ENCODE results near the gene ATXN7L2. TPM values are rescaled to one million over a fixed set of nuclear protein-coding genes. Genes with fewer than 3 reads are reported as not detected.

The ATXN7L2 gene
- total RNA-seq, 1 donor from 2014 or later: 5.5 TPM

- H3K36me3 ChIP-seq (ENCODE audit: insufficient read depth, low read length): no peaks in the 10 kb centered on the region
- Mint-ChIP-seq H3K4me1 (ENCODE audit: low read depth, unreplicated experiment) (peaks cover 15% of the 10 kb centered on the region), H3K27me3 (ENCODE audit: low read depth, unreplicated experiment) (peaks cover 20% of the 10 kb centered on the region), H3K36me3 (ENCODE audit: low read depth, unreplicated experiment) (no peaks in the 10 kb centered on the region), H3K4me3 (ENCODE audit: unreplicated experiment) (peak overlapping the region; percentile 23), H3K27ac (ENCODE audit: unreplicated experiment) (no peak overlapping the region), H3K9me3 (ENCODE audit: unreplicated experiment) (peaks cover 2% of the 10 kb centered on the region)
- no peak overlapping the region for H3K4me3 ChIP-seq (ENCODE audit: insufficient read depth, low read depth, low read length)
- H3K79me2 ChIP-seq (ENCODE audit: insufficient read depth, low read length): no peaks in the 10 kb centered on the region
- no peak overlapping the region for H2AFZ ChIP-seq (ENCODE audit: low read depth, low read length)
- no peak overlapping the region for H3K27ac ChIP-seq (ENCODE audit: low read depth, low read length)
- no peaks in the 10 kb centered on the region for H4K20me1 ChIP-seq (ENCODE audit: insufficient read depth, low read length)
- no peaks in the 10 kb centered on the region for H3K9me3 ChIP-seq (ENCODE audit: insufficient read depth, low read depth, low read length)
- H3K9ac ChIP-seq (ENCODE audit: low read length): no peak overlapping the region
- no peak for TF ChIP-seq CTCF (IDR thresholded peaks at IDR 0.05; ENCODE audit: insufficient read depth, low read depth, low read length)
- no peak for TF ChIP-seq EZH2 (IDR thresholded peaks at IDR 0.05; ENCODE audit: insufficient read depth, low read length)
- FAIRE-seq (no peak), DNase-seq (ENCODE audit: low read depth) (no peak)
- no peak overlapping the region for H3K4me2 ChIP-seq (ENCODE audit: low read length)
- peaks cover 5% of the 10 kb centered on the region for H3K27me3 ChIP-seq (ENCODE audit: insufficient read depth, low read length)
- H3K4me1 ChIP-seq (ENCODE audit: insufficient read depth, low read length): peaks cover 3% of the 10 kb centered on the region
Measured at GRCh38 chr1:109514846-109515245, 31.1 kb downstream of the ATXN7L2 start.

DNA sequence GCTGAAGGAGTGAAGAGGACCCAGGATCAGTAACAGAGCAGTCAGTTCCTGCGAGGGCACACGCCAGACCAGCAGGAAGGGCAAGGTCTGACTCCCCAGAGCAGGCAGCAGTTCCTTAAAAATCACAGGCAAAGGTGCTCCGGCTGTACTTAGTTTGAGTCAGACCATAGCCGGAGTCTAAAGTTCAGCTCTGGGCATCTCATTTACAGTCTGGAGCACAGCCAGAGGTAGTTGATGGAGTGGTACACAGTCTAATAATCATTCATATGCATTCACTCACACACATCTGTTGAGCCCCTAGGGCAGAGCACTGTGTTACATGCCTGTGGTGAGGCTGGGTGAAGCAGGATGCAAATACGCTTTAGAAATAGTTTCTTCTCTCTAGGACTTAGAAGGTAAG, 33.2 kb downstream of the ATXN7L2 start:
- H3K36me3 ChIP-seq (ENCODE audit: insufficient read depth, low read length): no peaks in the 10 kb centered on the region
- no peaks in the 10 kb centered on the region for H3K36me3 Mint-ChIP-seq (ENCODE audit: low read depth, unreplicated experiment)
- H3K27ac ChIP-seq (ENCODE audit: low read depth, low read length): no peak overlapping the region
- H3K9me3 ChIP-seq (ENCODE audit: insufficient read depth, low read depth, low read length): no peaks in the 10 kb centered on the region
- DNase-seq (ENCODE audit: low read depth): no peak
- H3K4me3 ChIP-seq (ENCODE audit: insufficient read depth, low read depth, low read length): no peak overlapping the region
- H3K27me3 Mint-ChIP-seq (ENCODE audit: low read depth, unreplicated experiment): peaks cover 2% of the 10 kb centered on the region
- H3K9me3 Mint-ChIP-seq (ENCODE audit: unreplicated experiment): peaks cover 2% of the 10 kb centered on the region
- no peak for FAIRE-seq
- no peak for TF ChIP-seq CTCF (IDR thresholded peaks at IDR 0.05; ENCODE audit: insufficient read depth, low read depth, low read length)
- no peak for TF ChIP-seq EZH2 (IDR thresholded peaks at IDR 0.05; ENCODE audit: insufficient read depth, low read length)
- H3K4me1 Mint-ChIP-seq (ENCODE audit: low read depth, unreplicated experiment): peaks cover 15% of the 10 kb centered on the region
- H4K20me1 ChIP-seq (ENCODE audit: insufficient read depth, low read length): no peaks in the 10 kb centered on the region
- H3K4me3 Mint-ChIP-seq (ENCODE audit: unreplicated experiment): no peak overlapping the region
- H3K9ac ChIP-seq (ENCODE audit: low read length): no peak overlapping the region
- H3K79me2 ChIP-seq (ENCODE audit: insufficient read depth, low read length): no peaks in the 10 kb centered on the region
- H3K27me3 ChIP-seq (ENCODE audit: insufficient read depth, low read length): peaks cover 14% of the 10 kb centered on the region
- no peak overlapping the region for H3K27ac Mint-ChIP-seq (ENCODE audit: unreplicated experiment)
- H2AFZ ChIP-seq (ENCODE audit: low read depth, low read length): no peak overlapping the region
- H3K4me1 ChIP-seq (ENCODE audit: insufficient read depth, low read length): no peaks in the 10 kb centered on the region
- no peak overlapping the region for H3K4me2 ChIP-seq (ENCODE audit: low read length)

DNA sequence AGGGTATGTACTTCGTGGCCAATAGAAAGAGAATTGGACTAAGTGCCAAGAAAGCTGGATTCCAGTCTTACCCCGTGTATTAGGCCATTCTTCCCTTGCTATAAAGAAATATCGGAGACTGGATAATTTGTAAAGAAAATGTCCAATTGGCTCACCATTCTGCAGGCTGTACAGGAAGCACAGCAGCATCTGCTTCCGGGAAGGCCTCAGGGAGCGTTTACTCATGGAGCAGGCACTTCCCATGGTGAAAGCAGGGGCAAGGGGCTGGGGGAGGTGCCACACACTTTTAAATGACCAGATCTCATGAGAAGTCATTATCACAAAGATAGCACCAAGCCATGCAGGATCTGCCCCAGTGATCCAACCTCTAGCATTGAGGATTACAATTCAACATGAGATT, 33.6 kb downstream of the ATXN7L2 start:
- H3K4me1 ChIP-seq (ENCODE audit: insufficient read depth, low read length): no peaks in the 10 kb centered on the region
- no peak overlapping the region for H3K4me3 Mint-ChIP-seq (ENCODE audit: unreplicated experiment)
- H4K20me1 ChIP-seq (ENCODE audit: insufficient read depth, low read length): no peaks in the 10 kb centered on the region
- no peaks in the 10 kb centered on the region for H3K79me2 ChIP-seq (ENCODE audit: insufficient read depth, low read length)
- H3K27me3 Mint-ChIP-seq (ENCODE audit: low read depth, unreplicated experiment): peaks cover 4% of the 10 kb centered on the region
- no peak overlapping the region for H3K4me2 ChIP-seq (ENCODE audit: low read length)
- no peaks in the 10 kb centered on the region for H3K9me3 ChIP-seq (ENCODE audit: insufficient read depth, low read depth, low read length)
- peaks cover 2% of the 10 kb centered on the region for H3K9me3 Mint-ChIP-seq (ENCODE audit: unreplicated experiment)
- no peaks in the 10 kb centered on the region for H3K36me3 Mint-ChIP-seq (ENCODE audit: low read depth, unreplicated experiment)
- H3K27ac Mint-ChIP-seq (ENCODE audit: unreplicated experiment): no peak overlapping the region
- peaks cover 15% of the 10 kb centered on the region for H3K4me1 Mint-ChIP-seq (ENCODE audit: low read depth, unreplicated experiment)
- DNase-seq (ENCODE audit: low read depth) (no peak), FAIRE-seq (no peak)
- no peak overlapping the region for H2AFZ ChIP-seq (ENCODE audit: low read depth, low read length)
- TF ChIP-seq EZH2 (IDR thresholded peaks at IDR 0.05; ENCODE audit: insufficient read depth, low read length) (no peak), CTCF (IDR thresholded peaks at IDR 0.05; ENCODE audit: insufficient read depth, low read depth, low read length) (no peak)
- no peak overlapping the region for H3K9ac ChIP-seq (ENCODE audit: low read length)
- H3K27me3 ChIP-seq (ENCODE audit: insufficient read depth, low read length): peaks cover 19% of the 10 kb centered on the region
- no peak overlapping the region for H3K27ac ChIP-seq (ENCODE audit: low read depth, low read length)
- H3K36me3 ChIP-seq (ENCODE audit: insufficient read depth, low read length): no peaks in the 10 kb centered on the region
- H3K4me3 ChIP-seq (ENCODE audit: insufficient read depth, low read depth, low read length): no peak overlapping the region
